HG03571 (cell line): ENCODE results near the gene SSTR5.

Experiments
- ATAC-seq: cut with Tn5 transposase; IDR thresholded peaks from one replicate; pipeline ENCODE4 v1.9.1; 2021; ENCODE audit not compliant: unreplicated experiment

SSTR5 gene

DNA sequence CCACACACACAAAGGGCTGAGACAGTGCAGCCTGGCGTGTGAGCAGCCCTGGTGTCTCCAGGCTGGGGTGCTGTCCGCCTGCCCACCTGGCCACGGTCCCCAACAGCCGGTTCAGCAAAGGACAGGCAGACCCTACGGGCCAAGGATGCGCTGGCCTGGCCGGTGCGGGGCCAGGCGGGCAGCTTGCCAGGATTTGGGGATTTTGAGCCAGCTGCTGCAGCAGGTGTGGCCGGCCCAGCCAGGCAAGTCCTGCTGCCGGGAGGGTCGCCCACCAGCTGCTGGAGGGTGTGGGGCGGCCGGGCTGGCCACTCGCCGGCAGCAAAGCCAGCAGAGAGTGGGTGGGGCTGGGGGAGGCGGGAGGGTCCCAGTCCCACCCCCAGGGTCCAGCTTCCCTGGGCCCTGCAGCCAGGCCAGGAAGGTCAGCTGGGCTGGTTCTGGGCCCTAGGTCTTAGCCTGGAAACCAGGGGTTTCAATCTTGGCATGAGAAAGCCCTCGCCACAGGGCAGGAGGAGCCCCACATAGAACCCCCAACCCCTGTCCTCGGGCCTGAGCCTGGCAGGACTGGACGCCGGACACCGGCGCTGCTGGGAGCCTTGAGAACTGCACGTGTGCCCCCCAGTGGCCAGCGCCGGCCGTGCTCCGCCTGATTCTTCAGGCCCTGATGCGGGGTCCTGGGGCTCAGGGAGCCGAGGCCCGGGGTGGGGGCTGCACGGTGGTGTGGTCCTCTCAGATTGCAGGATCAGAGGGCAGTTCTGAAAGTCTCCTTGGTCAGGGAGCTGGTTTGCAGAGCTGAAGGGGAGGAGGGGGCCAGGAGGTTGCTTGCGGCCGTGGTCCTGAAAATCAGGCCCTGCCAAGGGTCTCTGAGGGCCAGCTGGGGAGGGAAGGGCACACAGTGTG, 17.6 kb upstream of the SSTR5 start:
- no peak for ATAC-seq

DNA sequence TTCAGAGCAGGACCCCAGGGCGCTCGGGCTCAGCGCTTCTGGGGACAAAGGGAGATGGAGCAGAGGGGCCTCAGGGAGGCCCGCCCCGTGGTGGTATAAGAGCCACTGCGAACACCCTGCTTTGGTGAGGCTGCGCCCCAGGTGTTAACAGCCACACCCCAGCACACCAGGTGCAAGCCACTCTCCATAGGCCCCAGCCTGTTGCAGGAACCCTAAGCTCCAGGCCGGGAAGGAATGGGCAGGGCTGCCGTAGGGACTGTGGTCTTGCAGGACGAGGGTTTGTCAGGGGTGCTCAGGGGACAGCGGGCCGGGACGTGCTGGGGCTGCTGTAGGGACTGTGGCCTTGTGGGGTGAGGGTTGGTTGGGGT, 17.0 kb upstream of the SSTR5 start:
- no peak for ATAC-seq

DNA sequence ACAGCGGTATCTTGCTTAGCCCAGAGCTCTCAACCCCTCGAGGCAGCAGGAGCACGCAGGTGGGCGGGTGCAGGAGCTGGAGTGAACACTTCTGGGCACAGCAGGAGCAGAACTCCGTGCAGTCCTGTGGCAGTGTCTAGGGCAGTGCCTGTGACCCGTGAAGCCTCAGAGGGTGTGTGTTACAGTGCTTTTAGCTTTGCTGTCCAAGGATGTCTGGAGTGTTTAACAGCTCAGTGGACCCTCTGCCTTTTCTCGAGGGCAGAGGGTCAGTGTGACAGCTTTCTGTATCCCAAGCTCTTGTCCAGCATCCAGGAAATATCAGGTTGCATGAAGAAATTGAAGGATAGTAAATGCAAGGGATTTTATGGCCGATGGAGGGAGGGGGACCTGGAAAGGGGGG, 16.4 kb upstream of the SSTR5 start:
- no peak for ATAC-seq

- no peak for ATAC-seq
These were observed 15.2 kb upstream of the SSTR5 start for GRCh38 chr16:1057252-1057932.

- ATAC-seq: no peak
These were observed 14.3 kb upstream of the SSTR5 start for GRCh38 chr16:1058216-1058615.

- ATAC-seq: no peak
These were observed 13.2 kb upstream of the SSTR5 start for GRCh38 chr16:1059310-1059709.

GRCh38 chr16:1060416-1061340, 11.9 kb upstream of the SSTR5 start:
- ATAC-seq: no peak

- ATAC-seq: no peak
These were observed 10.6 kb upstream of the SSTR5 start for GRCh38 chr16:1061769-1062505.

- no peak for ATAC-seq
These were observed 9.7 kb upstream of the SSTR5 start for GRCh38 chr16:1062895-1063294.

DNA sequence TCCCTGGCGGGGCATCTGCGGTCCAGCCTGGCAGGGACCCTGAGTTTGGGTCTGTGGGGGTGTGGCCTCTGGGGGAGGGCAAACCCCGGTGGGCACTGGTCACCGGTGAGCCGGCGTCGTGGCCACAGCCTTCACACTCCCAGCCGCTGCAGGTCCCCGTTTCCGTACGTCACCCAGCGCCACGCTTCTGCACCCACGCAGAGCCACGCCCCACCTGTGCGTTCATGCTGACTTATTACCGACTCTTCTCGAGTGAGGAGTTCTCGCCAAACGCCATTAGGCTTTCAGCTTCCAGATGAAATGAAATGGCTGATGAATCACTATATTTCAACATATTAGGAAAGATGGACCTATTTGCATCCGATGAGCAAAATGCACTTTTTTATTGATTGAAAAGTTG, 8.8 kb upstream of the SSTR5 start:
- no peak for ATAC-seq

- ATAC-seq: no peak
These were observed 6.9 kb upstream of the SSTR5 start for GRCh38 chr16:1065469-1066128.

GRCh38 chr16:1066584-1067172, 5.9 kb upstream of the SSTR5 start:
- ATAC-seq: no peak

DNA sequence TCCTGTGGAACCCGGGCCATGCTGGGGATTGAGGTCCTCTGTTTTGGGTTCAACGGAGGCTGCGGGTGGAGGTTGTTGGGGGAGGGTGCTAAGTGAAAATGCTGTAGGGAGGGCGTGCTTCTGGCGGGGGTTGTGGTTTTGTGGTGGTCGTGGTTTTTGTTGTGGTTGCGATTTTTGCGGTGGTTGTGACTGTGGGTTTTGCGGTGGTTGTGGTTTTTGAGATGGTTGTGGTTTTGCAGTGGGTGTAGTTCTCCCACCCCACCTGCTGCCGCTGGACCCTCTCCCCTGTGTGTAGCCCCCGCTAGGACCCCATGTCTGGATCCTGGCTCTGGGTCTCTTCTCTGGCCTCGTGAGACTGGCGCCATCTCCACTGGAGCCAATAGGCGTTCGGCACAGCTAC, 4.9 kb upstream of the SSTR5 start:
- no peak for ATAC-seq

DNA sequence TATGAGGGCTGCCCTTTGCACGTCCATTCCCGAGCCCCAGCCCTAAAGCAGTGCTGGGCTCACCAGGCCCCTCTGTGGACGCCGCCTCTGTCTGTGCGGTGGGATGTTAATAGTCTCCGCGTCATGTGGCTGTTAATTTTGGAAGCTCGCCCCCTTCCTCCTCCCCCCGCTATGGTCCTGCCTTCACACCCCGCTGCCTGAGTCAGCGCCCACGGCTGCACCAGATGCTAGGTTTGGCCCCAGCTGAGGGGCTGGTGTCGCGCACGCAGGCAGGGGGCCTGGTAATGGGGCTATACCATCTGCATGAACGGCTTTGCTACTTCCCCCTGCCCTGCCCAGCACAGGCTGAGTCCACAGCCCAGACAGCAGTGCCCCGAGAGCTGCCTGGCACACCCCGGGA, 4.1 kb upstream of the SSTR5 start:
- no peak for ATAC-seq

GRCh38 chr16:1069154-1069553, 3.4 kb upstream of the SSTR5 start:
- no peak for ATAC-seq

- ATAC-seq: no peak
These were observed 2.3 kb upstream of the SSTR5 start for GRCh38 chr16:1070084-1070863.

DNA sequence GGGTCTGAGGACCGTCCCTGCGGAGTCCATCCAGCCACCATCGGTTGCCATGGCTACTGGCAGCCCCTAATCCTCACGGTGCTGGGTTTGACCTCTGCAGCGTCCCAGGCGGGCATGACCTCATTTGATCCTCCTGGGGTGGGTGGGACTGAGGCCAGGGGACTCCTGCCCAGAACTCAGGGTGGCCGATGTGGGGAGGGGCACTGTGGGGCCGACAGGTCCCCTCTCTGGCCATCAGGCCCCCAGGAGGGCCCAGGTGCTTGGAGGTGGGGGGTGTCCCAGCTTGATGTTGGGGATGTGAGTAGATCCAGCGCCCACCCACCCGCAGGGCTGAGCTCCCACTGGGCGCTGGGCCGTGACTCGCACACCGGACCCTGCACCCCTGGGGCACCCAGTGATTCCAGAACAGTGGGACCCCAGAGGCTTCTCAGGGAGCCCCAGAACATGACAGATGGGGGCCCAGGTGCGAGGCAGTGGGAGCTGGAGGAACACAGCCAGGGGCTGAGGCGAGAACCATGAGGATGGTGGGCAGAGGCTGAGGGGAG, 1.6 kb upstream of the SSTR5 start:
- ATAC-seq: no peak

DNA sequence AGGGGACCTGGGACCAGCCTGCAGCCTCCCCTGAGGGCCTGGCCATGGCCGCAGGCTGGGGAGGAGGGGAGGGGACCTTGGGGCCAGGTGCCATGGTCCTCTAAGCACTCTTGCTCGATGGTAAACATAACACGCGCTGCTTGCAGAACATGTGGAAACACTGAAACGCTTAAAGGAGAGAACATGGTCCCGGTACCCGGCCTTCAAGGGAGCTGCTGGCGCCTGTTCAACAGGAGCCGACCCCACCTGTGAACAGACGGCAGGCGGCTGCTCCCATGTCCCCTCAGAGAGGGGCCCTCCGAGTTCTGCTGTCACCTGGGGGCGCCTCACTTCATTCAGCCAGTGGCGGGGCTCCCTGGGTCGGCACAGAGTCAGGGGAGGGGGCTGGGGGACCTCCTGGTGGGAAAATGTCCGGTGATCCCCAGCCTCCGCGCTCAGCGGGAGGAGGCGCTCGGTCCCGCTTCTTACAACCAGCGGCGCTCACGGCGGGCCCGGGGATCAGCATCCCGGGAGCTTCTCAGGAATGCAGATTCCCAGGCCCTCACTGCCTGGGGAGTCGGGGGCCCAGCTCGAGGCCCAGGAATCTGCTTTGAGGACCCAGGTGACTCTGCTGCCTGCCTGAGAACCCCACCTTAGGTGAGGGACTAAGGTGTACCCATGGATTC, 854 bp upstream of the SSTR5 start:
- no peak for ATAC-seq

DNA sequence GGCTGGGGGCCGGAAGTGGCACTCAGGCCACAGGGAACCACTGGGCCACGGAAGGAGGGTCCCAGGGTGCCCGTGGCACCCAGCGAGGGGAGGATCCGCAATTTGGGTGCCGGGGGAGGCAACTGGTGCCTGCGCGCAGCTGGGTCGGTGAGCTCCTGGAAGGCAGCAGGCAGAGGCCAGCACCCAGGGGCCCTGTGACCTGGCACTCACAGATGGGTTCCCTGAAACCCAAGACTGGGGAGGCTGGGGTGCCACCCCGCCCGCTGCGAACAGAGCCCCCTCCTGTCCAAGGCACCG, 663 bp downstream of the SSTR5 start:
- ATAC-seq: no peak
